Dermis microvascular lymphatic vessel endothelial cell (primary cell): ENCODE results near the gene ZNF518A. TPM values are rescaled to one million over a fixed set of nuclear protein-coding genes. Genes with fewer than 3 reads are reported as not detected.
"Not testable (repeated sequence)": the region's sequence is repeated elsewhere in the genome, so short reads cannot be mapped to it uniquely, and the experiment has no call there.

Source experiments
- DNase-seq, 2 donors: peaks; one replicate each; pipeline versions ENCODE4 v3.0.0 to v3.0.0-alpha.2; 2010; ENCODE audit warnings: low read depth in 2 of 2
- total RNA-seq: library from RNA; depleted of rRNA; stranded (reverse); fragments of >200 nt; gene quantifications from 2 replicates; pipeline ENCODE4 v1.2.1, GENCODE V29; 2014

Gene ZNF518A
- total RNA-seq, 1 donor from 2014 or later = 8.2 TPM

GRCh38 chr10:96131621-96132020 lies 1.5 kb downstream of the ZNF518A start:
- DNase-seq = no peak

GRCh38 chr10:96133135-96133534 lies 3.0 kb downstream of the ZNF518A start:
- DNase-seq = no peak

GRCh38 chr10:96136810-96137209 lies 6.7 kb downstream of the ZNF518A start:
- no peak for DNase-seq

GRCh38 chr10:96137567-96137966 lies 7.5 kb downstream of the ZNF518A start:
- DNase-seq = no peak

GRCh38 chr10:96138102-96138501 lies 8.0 kb downstream of the ZNF518A start:
- DNase-seq = no peak

GRCh38 chr10:96152437-96152836 lies 22.3 kb downstream of the ZNF518A start:
- DNase-seq = no peak

- DNase-seq = no peak
Measured at GRCh38 chr10:96153070-96153469, 23.0 kb downstream of the ZNF518A start.

- no peak for DNase-seq
Measured at GRCh38 chr10:96165726-96166125, 35.6 kb downstream of the ZNF518A start.

- DNase-seq = no peak
Measured at GRCh38 chr10:96168546-96168945, 38.4 kb downstream of the ZNF518A start.

GRCh38 chr10:96170230-96170629 lies 40.1 kb downstream of the ZNF518A start:
- no peak for DNase-seq

- DNase-seq = no peak
Measured at GRCh38 chr10:96172666-96173065, 42.6 kb downstream of the ZNF518A start.

- DNase-seq = no peak
Measured at GRCh38 chr10:96176985-96177384, 46.9 kb downstream of the ZNF518A start.

GRCh38 chr10:96188421-96188820 lies 58.3 kb downstream of the ZNF518A start:
- DNase-seq = no peak

- DNase-seq = no peak
Measured at GRCh38 chr10:96188916-96189315, 58.8 kb downstream of the ZNF518A start.

- not testable (repeated sequence) for DNase-seq
Measured at GRCh38 chr10:96189505-96189904, 59.4 kb downstream of the ZNF518A start.

GRCh38 chr10:96201525-96201924 lies 71.4 kb downstream of the ZNF518A start:
- DNase-seq = no peak

GRCh38 chr10:96205580-96205979 lies 75.5 kb downstream of the ZNF518A start:
- no peak for DNase-seq

GRCh38 chr10:96208271-96208670 lies 78.2 kb downstream of the ZNF518A start:
- no peak for DNase-seq

GRCh38 chr10:96208946-96209345 lies 78.8 kb downstream of the ZNF518A start:
- DNase-seq = no peak

- DNase-seq = no peak
Measured at GRCh38 chr10:96211764-96212163, 81.7 kb downstream of the ZNF518A start.

- no peak for DNase-seq
Measured at GRCh38 chr10:96212911-96213310, 82.8 kb downstream of the ZNF518A start.
